A673 (cell line): ENCODE results near the gene RPS6KA2. TPM values are rescaled to one million over a fixed set of nuclear protein-coding genes. Genes with fewer than 3 reads are reported as not detected.
"Not testable (repeated sequence)": the region's sequence is repeated elsewhere in the genome, so short reads cannot be mapped to it uniquely, and the experiment has no call there.

Experiments
- BruUV-seq: library from RNA; stranded (reverse); fragments of 400-500 nt; replicated peaks from 2 replicates; lab custom pipeline; 2021; lab: Mats Ljungman, UMichigan
- CTCF ChIA-PET: fragments of 300-600 bp; sonication (Branson Sonifier 250); formaldehyde crosslinking; loops from one replicate; lab custom pipeline; 2022; ENCODE audit warnings: antibody characterized with exemption; lab: Charles Lee
- POLR2A ChIA-PET: fragments of 300-600 bp; sonication (Branson Sonifier 250); formaldehyde crosslinking; loops from one replicate; lab custom pipeline; 2022; ENCODE audit warnings: antibody characterized with exemption; ENCODE audit not compliant: low non-redundant PET; lab: Charles Lee
- DNase-seq: peaks from one replicate; pipeline ENCODE4 v3.0.0-alpha.2; 2015; ENCODE audit warnings: low spot score
- H3K27ac ChIP-seq: fragments of 200-600 bp; sonication (generic); 2 replicates; pipeline ENCODE4 v1.5.1; 2016; ENCODE audit warnings: mixed run types, low read depth, mild to moderate bottlenecking, mixed read lengths, antibody characterized with exemption, low read length; ENCODE audit not compliant: poor library complexity, severe bottlenecking
- H3K27me3 ChIP-seq: fragments of 200-600 bp; sonication (generic); replicated peaks from 2 replicates; pipeline ENCODE4 v1.6.1; 2017; ENCODE audit warnings: mixed run types, low read depth, mild to moderate bottlenecking, mixed read lengths, antibody characterized with exemption, low read length; ENCODE audit not compliant: insufficient read depth, poor library complexity
- H3K36me3 ChIP-seq: fragments of 200-600 bp; sonication (generic); 2 replicates; pipeline ENCODE4 v1.6.1; 2016; ENCODE audit warnings: mixed run types, mild to moderate bottlenecking, mixed read lengths, antibody characterized with exemption, low read length; ENCODE audit not compliant: insufficient read depth, poor library complexity, severe bottlenecking
- H3K4me1 ChIP-seq: fragments of 200-600 bp; sonication (generic); 2 replicates; pipeline ENCODE4 v1.6.1; 2017; ENCODE audit warnings: mixed run types, mild to moderate bottlenecking, mixed read lengths, antibody characterized with exemption, low read length; ENCODE audit not compliant: insufficient read depth, poor library complexity, severe bottlenecking
- H3K4me3 ChIP-seq: fragments of 200-600 bp; sonication (generic); 2 replicates; pipeline ENCODE4 v1.5.1; 2016; ENCODE audit warnings: low read depth, mixed run types, mild to moderate bottlenecking, mixed read lengths, low read length; ENCODE audit not compliant: poor library complexity, severe bottlenecking
- H3K9me3 ChIP-seq: fragments of 200-600 bp; sonication (generic); 2 replicates; pipeline ENCODE4 v1.6.1; 2016; ENCODE audit warnings: mixed run types, low read depth, mild to moderate bottlenecking, mixed read lengths, antibody characterized with exemption, low read length; ENCODE audit not compliant: poor library complexity, severe bottlenecking
- CTCF ChIP-seq: fragments of 300-800, 200-600 bp; sonication (generic); conservative IDR thresholded peaks from 2 replicates; pipeline ENCODE4 v1.5.1; 2017; ENCODE audit warnings: low read depth, mild to moderate bottlenecking, antibody characterized with exemption, low read length, moderate library complexity, mixed read lengths
- EZH2 ChIP-seq: fragments of 200-600 bp; sonication (generic); IDR thresholded peaks from 2 replicates; pipeline ENCODE4 v1.6.1; 2017; ENCODE audit warnings: borderline replicate concordance, low read depth, mild to moderate bottlenecking, mixed read lengths, antibody characterized with exemption, low read length; ENCODE audit not compliant: poor library complexity, severe bottlenecking
- intact Hi-C: fragments of 100-400 bp; cut with micrococcal nuclease; formaldehyde crosslinking; loops from one replicate; pipeline ENCODE4 v1.10.0; 2022; ENCODE audit not compliant: unreplicated experiment
- total RNA-seq: library from RNA; stranded (reverse); gene quantifications from 2 replicates; pipeline ENCODE4 v1.2.3, GENCODE V29; 2021

Gene RPS6KA2
- total RNA-seq, 1 experiment from 2014 or later = 30.1 TPM

GRCh38 chr6:166395351-166395750 is 231.7 kb downstream of the RPS6KA2 start:
- Histone ChIP-seq H3K27me3 (no peaks in the 10 kb centered on the region), H3K27ac (no peak overlapping the region), H3K4me3 (no peak overlapping the region), H3K36me3 (no peaks in the 10 kb centered on the region), H3K9me3 (no peaks in the 10 kb centered on the region), H3K4me1 (no peaks in the 10 kb centered on the region)
- intact Hi-C loops = no loop called here
- TF ChIP-seq EZH2 (no peak), CTCF (no peak)
- BruUV-seq = no TSS peak
- no peak for DNase-seq
- ChIA-PET POLR2A (no interaction called here), CTCF (interaction anchor here (0.7 kb wide), 1 partner anchor 160 kb away, joined by 4 read pairs; no protein-coding TSS in a partner anchor)

- Histone ChIP-seq H3K4me3 (no peak overlapping the region), H3K9me3 (no peaks in the 10 kb centered on the region), H3K27me3 (no peaks in the 10 kb centered on the region), H3K4me1 (no peaks in the 10 kb centered on the region), H3K27ac (no peak overlapping the region), H3K36me3 (no peaks in the 10 kb centered on the region)
- ChIA-PET CTCF (interaction anchor here (0.6 kb wide), 1 partner anchor 81 kb away, joined by 3 read pairs; no protein-coding TSS in a partner anchor), POLR2A (no interaction called here)
- DNase-seq = no peak
- no TSS peak for BruUV-seq
- intact Hi-C loops = no loop called here
- TF ChIP-seq CTCF (no peak), EZH2 (no peak)
These were observed 232.8 kb downstream of the RPS6KA2 start for GRCh38 chr6:166394036-166394892.

DNA sequence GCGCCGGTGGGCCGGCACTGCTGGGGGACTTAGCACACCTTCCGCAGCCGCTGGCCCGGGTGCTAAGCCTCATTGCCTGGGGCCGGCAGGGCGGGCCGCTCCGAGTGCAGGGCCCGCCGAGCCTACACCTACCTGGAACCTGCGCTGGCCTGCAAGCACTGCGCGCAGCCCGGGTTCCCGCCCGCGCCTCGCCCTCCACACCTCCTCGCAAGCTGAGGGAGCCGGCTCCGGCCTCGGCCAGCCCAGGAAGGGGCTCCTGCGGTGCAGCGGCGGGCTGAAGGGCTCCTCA is 233.6 kb downstream of the RPS6KA2 start:
- POLR2A ChIA-PET = no interaction called here
- intact Hi-C loops = no loop called here
- CTCF ChIA-PET = no interaction called here

GRCh38 chr6:166392755-166393534 is 234.1 kb downstream of the RPS6KA2 start:
- DNase-seq, H3K4me1 ChIP-seq, H3K4me3 ChIP-seq, H3K36me3 ChIP-seq, BruUV-seq, H3K9me3 ChIP-seq, intact Hi-C loops, H3K27me3 ChIP-seq, H3K27ac ChIP-seq: not testable (repeated sequence)
- CTCF ChIA-PET = interaction anchor here (1.2 kb wide), 1 partner anchor 59 kb away, joined by 3 read pairs; no protein-coding TSS in a partner anchor
- POLR2A ChIA-PET = interaction anchor here (0.5 to 0.6 kb wide), 2 partner anchors 72 to 135 kb away, joined by 3 to 4 read pairs; no protein-coding TSS in a partner anchor

More for the DNA sequence above, 233.6 kb downstream of the RPS6KA2 start:
- no peak for DNase-seq
- H3K4me3 ChIP-seq = no peak overlapping the region
- no peaks in the 10 kb centered on the region for H3K36me3 ChIP-seq
- no peak overlapping the region for H3K27ac ChIP-seq
- no peak for TF ChIP-seq CTCF
- no peak for TF ChIP-seq EZH2
- no peaks in the 10 kb centered on the region for H3K9me3 ChIP-seq
- H3K27me3 ChIP-seq = no peaks in the 10 kb centered on the region
- no TSS peak for BruUV-seq
- H3K4me1 ChIP-seq = no peaks in the 10 kb centered on the region
